Activated T-cell treated with anti-CD3 and anti-CD28 coated beads, Interleukin-2, amount 50 U/mL, for 72 hours (primary cell): ENCODE measurements around the gene PEAK1. TPM values are rescaled to one million over a fixed set of nuclear protein-coding genes. Genes with fewer than 3 reads are reported as not detected.
"Not testable (repeated sequence)": the region's sequence is repeated elsewhere in the genome, so short reads cannot be mapped to it uniquely, and the experiment has no call there.

Source experiments
- ATAC-seq, 2 donors: fragments of 150-1000 bp; cut with Tn5 transposase; replicated peaks in 1 of 2; 2 replicates each; pipeline ENCODE4 v1.10.0; 2021; ENCODE audit warnings: moderate library complexity in 2 of 2, mild to moderate bottlenecking in 1 of 2
- DNase-seq, 2 donors: peaks; one replicate each; pipeline ENCODE4 v3.0.0; 2021 to 2022; ENCODE audit warnings: mixed read lengths in 1 of 2
- H3K27ac Mint-ChIP-seq: one replicate; pipeline ENCODE4 v1.8.0; 2022; ENCODE audit warnings: mild to moderate bottlenecking, moderate library complexity, mixed read lengths
- H3K27me3 Mint-ChIP-seq: one replicate; pipeline ENCODE4 v1.8.0; 2022; ENCODE audit warnings: low read depth, mixed read lengths
- H3K36me3 Mint-ChIP-seq, 2 donors: one replicate each; pipeline ENCODE4 v1.8.0; 2022; ENCODE audit warnings: mixed read lengths in 2 of 2, mild to moderate bottlenecking in 1 of 2; ENCODE audit not compliant: insufficient read depth in 2 of 2
- H3K4me1 Mint-ChIP-seq: one replicate; pipeline ENCODE4 v1.8.0; 2022; ENCODE audit warnings: low read depth, mixed read lengths
- H3K4me3 Mint-ChIP-seq, 2 donors: one replicate each; pipeline ENCODE4 v1.8.0; 2022; ENCODE audit warnings: mild to moderate bottlenecking in 2 of 2, mixed read lengths in 2 of 2, moderate library complexity in 2 of 2
- H3K9me3 Mint-ChIP-seq, 2 donors: one replicate each; pipeline ENCODE4 v1.8.0; 2022; ENCODE audit warnings: mixed read lengths in 2 of 2
- total RNA-seq, 2 donors: library from RNA; stranded (reverse); gene quantifications; one replicate each; pipeline ENCODE4 v1.2.3, GENCODE V29; 2022

Gene PEAK1
- total RNA-seq, 2 donors from 2014 or later = 33.6 to 45.7 TPM

- peak overlapping the region; percentile 60 to 77 for H3K4me3 Mint-ChIP-seq
- H3K36me3 Mint-ChIP-seq = peaks cover 0 to 2% of the 10 kb centered on the region in 2 donors
- H3K27ac Mint-ChIP-seq = peak overlapping the region; percentile 84
- DNase-seq (peak in 1 of 2 donors; percentile 31), ATAC-seq (peak; percentile 92 to 95)
- H3K27me3 Mint-ChIP-seq = no peaks in the 10 kb centered on the region
- peaks cover 34% of the 10 kb centered on the region for H3K4me1 Mint-ChIP-seq
- H3K9me3 Mint-ChIP-seq = peaks cover 0 to 2% of the 10 kb centered on the region in 2 donors
Measured at GRCh38 chr15:77409259-77410156, 10.4 kb downstream of the PEAK1 start.

GRCh38 chr15:77406846-77407245, 13.1 kb downstream of the PEAK1 start:
- Mint-ChIP-seq H3K4me3 (no peak overlapping the region), H3K4me1 (peaks cover 59% of the 10 kb centered on the region)
- ATAC-seq = no peak

DNA sequence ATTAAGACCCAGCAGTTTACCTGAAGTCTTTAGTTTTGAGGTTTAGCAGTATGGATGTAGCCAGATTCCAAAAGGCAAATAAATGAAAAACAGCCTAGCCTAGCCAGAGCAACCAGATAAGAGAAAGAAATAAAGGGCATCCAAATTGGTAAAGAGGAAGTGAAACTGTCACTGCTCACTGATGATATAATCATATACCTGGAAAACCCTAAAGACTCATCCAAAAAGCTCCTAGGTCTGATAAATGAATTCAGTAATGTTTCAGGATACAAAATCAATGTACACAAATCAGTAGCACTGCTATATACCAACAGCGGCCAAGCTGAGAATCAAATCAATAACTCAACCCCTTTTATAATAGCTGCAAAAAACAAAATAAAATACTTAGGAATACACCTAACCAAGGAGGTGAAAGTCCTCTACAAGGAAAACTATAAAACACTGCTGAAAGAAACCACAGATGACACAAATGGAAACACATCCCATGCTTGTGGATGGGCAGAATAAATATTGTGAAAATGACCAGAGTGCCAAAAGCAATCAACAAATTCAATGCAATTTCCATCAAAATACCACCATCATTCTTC, 13.6 kb downstream of the PEAK1 start:
- not testable (repeated sequence) for H3K27me3 Mint-ChIP-seq, H3K9me3 Mint-ChIP-seq, H3K36me3 Mint-ChIP-seq, DNase-seq, ATAC-seq
- peak overlapping the region; percentile 7 for H3K27ac Mint-ChIP-seq
- H3K4me3 Mint-ChIP-seq = peak overlapping the region; percentile 1 to 30
- H3K4me1 Mint-ChIP-seq = peaks cover 64% of the 10 kb centered on the region

More at GRCh38 chr15:77406846-77407245, 13.1 kb downstream of the PEAK1 start:
- Mint-ChIP-seq H3K27me3 (no peaks in the 10 kb centered on the region), H3K36me3 (peaks cover 0 to 2% of the 10 kb centered on the region in 2 donors), H3K9me3 (peaks cover 0 to 2% of the 10 kb centered on the region in 2 donors), H3K27ac (no peak overlapping the region)
- no peak for DNase-seq

- Mint-ChIP-seq H3K27me3 (no peaks in the 10 kb centered on the region), H3K4me3 (peak overlapping the region; percentile 23 to 68), H3K4me1 (peaks cover 52% of the 10 kb centered on the region), H3K36me3 (peaks cover 12 to 23% of the 10 kb centered on the region in 2 donors), H3K9me3 (peaks cover 12 to 17% of the 10 kb centered on the region in 2 donors), H3K27ac (peak overlapping the region; percentile 80)
- peak; percentile 9 to 12 for DNase-seq
- ATAC-seq = peak; percentile 74 to 94
Measured at GRCh38 chr15:77402740-77403379, 17.0 kb downstream of the PEAK1 start.

GRCh38 chr15:77400258-77400657, 19.6 kb downstream of the PEAK1 start:
- peaks cover 21 to 22% of the 10 kb centered on the region in 2 donors for H3K9me3 Mint-ChIP-seq
- H3K4me3 Mint-ChIP-seq = no peak overlapping the region
- peaks cover 35% of the 10 kb centered on the region for H3K4me1 Mint-ChIP-seq
- peaks cover 18 to 33% of the 10 kb centered on the region in 2 donors for H3K36me3 Mint-ChIP-seq
- H3K27me3 Mint-ChIP-seq = no peaks in the 10 kb centered on the region
- no peak for ATAC-seq
- H3K27ac Mint-ChIP-seq = no peak overlapping the region
- DNase-seq = no peak

DNA sequence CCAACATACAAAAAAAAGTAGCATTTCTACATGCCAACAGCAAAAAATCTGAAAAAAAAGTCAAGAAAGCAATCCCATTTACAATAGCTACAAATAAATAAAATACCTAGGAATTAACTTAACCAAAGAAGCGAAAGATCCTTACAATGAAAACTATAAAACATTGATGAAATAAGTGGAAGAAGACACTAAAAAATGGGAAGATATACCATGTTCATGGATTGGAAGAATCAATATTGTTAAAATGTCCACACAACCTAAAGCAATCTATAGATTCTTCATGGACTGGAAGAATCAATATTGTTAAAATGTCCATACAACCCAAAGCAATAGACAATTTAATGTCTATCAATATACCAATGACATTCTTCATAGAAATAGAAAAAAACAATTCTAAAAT, 21.0 kb downstream of the PEAK1 start:
- H3K36me3 Mint-ChIP-seq = peaks cover 21 to 37% of the 10 kb centered on the region in 2 donors
- DNase-seq = no peak
- H3K4me1 Mint-ChIP-seq = peaks cover 31% of the 10 kb centered on the region
- ATAC-seq = no peak
- no peak overlapping the region for H3K27ac Mint-ChIP-seq
- peaks cover 24 to 27% of the 10 kb centered on the region in 2 donors for H3K9me3 Mint-ChIP-seq
- no peak overlapping the region for H3K4me3 Mint-ChIP-seq
- no peaks in the 10 kb centered on the region for H3K27me3 Mint-ChIP-seq

GRCh38 chr15:77396692-77397091, 23.2 kb downstream of the PEAK1 start:
- ATAC-seq (no peak), DNase-seq (no peak)
- H3K4me1 Mint-ChIP-seq = peaks cover 8% of the 10 kb centered on the region
- no peaks in the 10 kb centered on the region for H3K27me3 Mint-ChIP-seq
- H3K9me3 Mint-ChIP-seq = peaks cover 24 to 27% of the 10 kb centered on the region in 2 donors
- no peak overlapping the region for H3K4me3 Mint-ChIP-seq
- no peak overlapping the region for H3K27ac Mint-ChIP-seq
- peaks cover 21 to 37% of the 10 kb centered on the region in 2 donors for H3K36me3 Mint-ChIP-seq

GRCh38 chr15:77395013-77395774, 24.7 kb downstream of the PEAK1 start:
- Mint-ChIP-seq H3K27ac (no peak overlapping the region), H3K4me3 (no peak overlapping the region), H3K27me3 (no peaks in the 10 kb centered on the region), H3K36me3 (peaks cover 21 to 34% of the 10 kb centered on the region in 2 donors), H3K9me3 (peaks cover 22 to 25% of the 10 kb centered on the region in 2 donors), H3K4me1 (no peaks in the 10 kb centered on the region)
- no peak for DNase-seq
- ATAC-seq = no peak

- Mint-ChIP-seq H3K27ac (no peak overlapping the region), H3K9me3 (peaks cover 12 to 20% of the 10 kb centered on the region in 2 donors), H3K4me1 (no peaks in the 10 kb centered on the region), H3K27me3 (no peaks in the 10 kb centered on the region), H3K4me3 (no peak overlapping the region), H3K36me3 (peaks cover 14 to 22% of the 10 kb centered on the region in 2 donors)
- DNase-seq = no peak
- no peak for ATAC-seq
Measured at GRCh38 chr15:77393471-77393840, 26.4 kb downstream of the PEAK1 start.

- Mint-ChIP-seq H3K27me3 (no peaks in the 10 kb centered on the region), H3K9me3 (peaks cover 9 to 15% of the 10 kb centered on the region in 2 donors), H3K36me3 (peaks cover 9 to 16% of the 10 kb centered on the region in 2 donors), H3K4me1 (no peaks in the 10 kb centered on the region), H3K4me3 (no peak overlapping the region), H3K27ac (no peak overlapping the region)
- DNase-seq (no peak), ATAC-seq (no peak)
Measured at GRCh38 chr15:77392762-77393470, 27.0 kb downstream of the PEAK1 start.

- no peak overlapping the region for H3K4me3 Mint-ChIP-seq
- H3K27ac Mint-ChIP-seq = no peak overlapping the region
- peaks cover 7 to 10% of the 10 kb centered on the region in 2 donors for H3K9me3 Mint-ChIP-seq
- DNase-seq (no peak), ATAC-seq (no peak)
- peaks cover 5 to 9% of the 10 kb centered on the region in 2 donors for H3K36me3 Mint-ChIP-seq
- no peaks in the 10 kb centered on the region for H3K4me1 Mint-ChIP-seq
- H3K27me3 Mint-ChIP-seq = no peaks in the 10 kb centered on the region
Measured at GRCh38 chr15:77391372-77391951, 28.4 kb downstream of the PEAK1 start.
